NCI-H82 treated with DMSO at 0.1 percent for 48 hours (cell line): ENCODE measurements around the gene CBFB.
"Not testable (repeated sequence)": the region's sequence is repeated elsewhere in the genome, so short reads cannot be mapped to it uniquely, and the experiment has no call there.

ENCODE experiments used
- DNase-seq: peaks from one replicate; lab custom pipeline; 2025; ENCODE audit not compliant: unreplicated experiment; lab: John Stamatoyannopoulos, UW

CBFB gene

GRCh38 chr16:67028696-67029253 lies at the start of gene CBFB:
TSS of gene CBFB (plus strand) at chr16:67029149. CDS start at chr16:67029408, 259 bp downstream.
- DNase-seq = peak; percentile 71

- DNase-seq = no peak
These were observed 45.9 kb upstream of the CBFB start for GRCh38 chr16:66983033-66983432.

- DNase-seq = no peak
These were observed 44.0 kb upstream of the CBFB start for GRCh38 chr16:66984892-66985311.

GRCh38 chr16:66986559-66986958 lies 42.4 kb upstream of the CBFB start:
- no peak for DNase-seq

- DNase-seq = no peak
These were observed 40.7 kb upstream of the CBFB start, which contains the start of gene CES4A for GRCh38 chr16:66988197-66988788. TSS of gene CES4A (plus strand) at chr16:66988589. CDS start at chr16:66988773, 184 bp downstream.

GRCh38 chr16:66991545-66992077 lies 37.3 kb upstream of the CBFB start:
- no peak for DNase-seq

GRCh38 chr16:66993558-66993957 lies 35.4 kb upstream of the CBFB start:
- DNase-seq = not testable (repeated sequence)

GRCh38 chr16:66996324-66996982 lies 32.5 kb upstream of the CBFB start:
- no peak for DNase-seq

- no peak for DNase-seq
These were observed 32.0 kb upstream of the CBFB start for GRCh38 chr16:66996983-66997358.

- peak; percentile 46 for DNase-seq
These were observed 28.3 kb upstream of the CBFB start for GRCh38 chr16:67000384-67001351.

GRCh38 chr16:67001726-67002125 lies 27.2 kb upstream of the CBFB start:
- no peak for DNase-seq

GRCh38 chr16:67006930-67007658 lies 21.9 kb upstream of the CBFB start:
- no peak for DNase-seq

- DNase-seq = no peak
These were observed 19.8 kb upstream of the CBFB start for GRCh38 chr16:67009158-67009557.

GRCh38 chr16:67011274-67011673 lies 17.7 kb upstream of the CBFB start:
- no peak for DNase-seq

GRCh38 chr16:67013233-67013822 lies 15.6 kb upstream of the CBFB start:
- peak; percentile 40 for DNase-seq

GRCh38 chr16:67013823-67014633 lies 14.9 kb upstream of the CBFB start:
- DNase-seq = no peak

GRCh38 chr16:67014634-67015312 lies 14.2 kb upstream of the CBFB start:
- no peak for DNase-seq

GRCh38 chr16:67015313-67015731 lies 13.6 kb upstream of the CBFB start:
- DNase-seq = no peak

GRCh38 chr16:67016143-67016542 lies 12.8 kb upstream of the CBFB start:
- DNase-seq = no peak
